AG09319 (cell line): ENCODE results near the gene PCBP3.

ENCODE experiments used
- DNase-seq: peaks from one replicate; pipeline ENCODE4 v3.0.0-alpha.2; 2010; ENCODE audit warnings: low read depth; ENCODE audit errors: extremely low read depth
- TF ChIP-seq, protein P1 (sequence below): IDR thresholded peaks from 2 replicates; pipeline ENCODE4 v1.5.1; 2011; ENCODE audit warnings: low read depth, mild to moderate bottlenecking, inconsistent platforms, low read length, moderate library complexity

The PCBP3 gene

DNA sequence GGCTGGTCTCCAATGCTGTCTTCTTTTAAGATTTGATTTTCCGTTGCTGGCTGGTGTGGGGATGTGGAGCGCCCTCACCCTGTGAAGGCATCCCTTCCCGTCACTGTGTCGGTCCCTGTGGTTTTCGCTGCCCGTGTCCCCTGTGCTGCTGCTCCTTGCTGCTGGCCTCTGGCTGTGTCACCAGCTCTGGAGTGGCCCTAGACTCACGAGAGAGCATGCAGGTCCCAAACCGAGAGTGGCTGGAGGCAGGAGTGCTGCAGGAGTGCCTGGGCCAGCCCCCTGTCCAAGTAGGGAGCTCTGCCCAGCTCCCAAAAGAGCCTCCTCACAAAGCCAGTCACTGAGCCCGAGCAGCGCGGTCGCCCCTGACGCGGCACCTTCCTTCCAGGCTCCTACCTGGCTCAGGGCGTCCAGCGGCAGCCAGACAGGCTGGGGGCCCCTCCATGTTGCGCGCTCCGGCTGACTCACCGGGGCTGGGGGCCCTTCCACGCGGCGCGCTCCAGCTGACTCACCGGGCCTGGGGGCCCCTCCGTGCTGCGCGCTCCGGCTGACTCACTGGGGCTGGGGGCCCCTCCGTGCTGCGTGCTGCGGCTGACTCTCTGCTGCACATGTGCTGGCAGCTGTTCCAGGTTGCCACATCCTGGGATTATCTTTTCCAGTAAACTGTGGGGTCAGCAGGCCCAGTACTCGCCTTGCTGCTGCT lies 231.3 kb downstream of the PCBP3 start:
- TF ChIP-seq, protein P1, sequence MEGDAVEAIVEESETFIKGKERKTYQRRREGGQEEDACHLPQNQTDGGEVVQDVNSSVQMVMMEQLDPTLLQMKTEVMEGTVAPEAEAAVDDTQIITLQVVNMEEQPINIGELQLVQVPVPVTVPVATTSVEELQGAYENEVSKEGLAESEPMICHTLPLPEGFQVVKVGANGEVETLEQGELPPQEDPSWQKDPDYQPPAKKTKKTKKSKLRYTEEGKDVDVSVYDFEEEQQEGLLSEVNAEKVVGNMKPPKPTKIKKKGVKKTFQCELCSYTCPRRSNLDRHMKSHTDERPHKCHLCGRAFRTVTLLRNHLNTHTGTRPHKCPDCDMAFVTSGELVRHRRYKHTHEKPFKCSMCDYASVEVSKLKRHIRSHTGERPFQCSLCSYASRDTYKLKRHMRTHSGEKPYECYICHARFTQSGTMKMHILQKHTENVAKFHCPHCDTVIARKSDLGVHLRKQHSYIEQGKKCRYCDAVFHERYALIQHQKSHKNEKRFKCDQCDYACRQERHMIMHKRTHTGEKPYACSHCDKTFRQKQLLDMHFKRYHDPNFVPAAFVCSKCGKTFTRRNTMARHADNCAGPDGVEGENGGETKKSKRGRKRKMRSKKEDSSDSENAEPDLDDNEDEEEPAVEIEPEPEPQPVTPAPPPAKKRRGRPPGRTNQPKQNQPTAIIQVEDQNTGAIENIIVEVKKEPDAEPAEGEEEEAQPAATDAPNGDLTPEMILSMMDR, result no peak
- DNase-seq, result peak; percentile 92

DNA sequence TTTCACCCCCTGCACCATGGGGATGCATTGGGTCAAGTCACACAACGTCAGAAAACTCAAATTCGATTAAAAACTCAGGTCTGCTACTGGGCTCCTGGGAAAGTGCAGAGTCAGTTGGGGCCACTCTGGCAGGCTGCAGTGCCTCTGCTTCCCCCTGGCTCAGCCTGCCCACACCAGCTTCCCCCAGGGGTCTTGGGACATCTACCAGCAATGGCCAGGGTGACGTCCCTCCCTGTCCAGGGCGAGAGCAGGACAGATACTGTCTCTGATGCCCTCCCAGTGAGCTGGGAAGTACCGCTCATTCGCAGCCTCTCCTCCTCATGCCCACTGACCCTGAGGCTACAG lies 231.9 kb downstream of the PCBP3 start:
- TF ChIP-seq, protein P1, result no peak
- no peak for DNase-seq

DNA sequence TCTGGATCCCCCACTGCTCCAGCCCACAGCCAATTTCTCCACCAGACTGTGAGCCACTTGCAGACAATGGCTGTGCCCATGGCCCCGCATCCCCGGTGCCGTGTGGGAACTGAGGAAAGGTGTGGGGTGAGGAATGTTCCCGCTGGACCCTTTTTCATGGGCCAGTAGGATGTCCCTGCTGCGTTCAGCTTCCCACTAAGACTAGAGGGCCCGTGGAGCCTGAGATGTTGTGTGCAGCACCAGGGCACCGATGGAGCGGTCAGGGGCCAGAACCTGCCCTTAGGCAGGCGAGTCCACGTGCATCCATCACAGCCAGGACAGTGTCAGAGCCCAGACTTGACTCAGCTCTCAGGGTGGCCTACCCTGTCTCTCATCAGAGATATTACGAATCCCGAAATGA lies 232.4 kb downstream of the PCBP3 start:
- DNase-seq, result no peak
- TF ChIP-seq, protein P1, result no peak

- TF ChIP-seq, protein P1, result no peak
- no peak for DNase-seq
Observed at GRCh38 chr21:45876381-45877170, 233.1 kb downstream of the PCBP3 start.

GRCh38 chr21:45877171-45877438 lies 233.6 kb downstream of the PCBP3 start:
- TF ChIP-seq, protein P1, result no peak
- DNase-seq, result no peak

GRCh38 chr21:45877821-45878469 lies 234.4 kb downstream of the PCBP3 start:
- no peak for DNase-seq
- TF ChIP-seq, protein P1, result no peak
